H9 (cell line): Measurements from ENCODE around the gene OPN1SW. TPM values are rescaled to one million over a fixed set of nuclear protein-coding genes. Genes with fewer than 3 reads are reported as not detected.

Experiments
- DNase-seq: peaks from one replicate; pipeline ENCODE4 v3.0.0-alpha.2; 2017
- H2AFZ ChIP-seq: one replicate; pipeline ENCODE4 v1.6.1; 2013; ENCODE audit warnings: mild to moderate bottlenecking, low read length, control low read depth, moderate library complexity
- H2AK5ac ChIP-seq: 2 replicates; pipeline ENCODE4 v1.6.1; 2013; ENCODE audit warnings: low read length, control low read depth, mixed read lengths; ENCODE audit not compliant: insufficient read length
- H2BK120ac ChIP-seq: one replicate; pipeline ENCODE4 v1.6.1; 2013; ENCODE audit warnings: low read depth, mild to moderate bottlenecking, low read length, control low read depth, inconsistent platforms; ENCODE audit not compliant: poor library complexity, severe bottlenecking
- H2BK12ac ChIP-seq: 2 replicates; pipeline ENCODE4 v1.6.1; 2013; ENCODE audit warnings: low read length, control low read depth, mixed read lengths, low read depth; ENCODE audit not compliant: insufficient read length
- H2BK15ac ChIP-seq: 2 replicates; pipeline ENCODE4 v1.6.1; 2013; ENCODE audit warnings: low read depth, low read length, control low read depth
- H2BK20ac ChIP-seq: one replicate; pipeline ENCODE4 v1.6.1; 2013; ENCODE audit warnings: low read depth, mild to moderate bottlenecking, low read length, control low read depth, inconsistent platforms; ENCODE audit not compliant: poor library complexity, severe bottlenecking
- H2BK5ac ChIP-seq: 2 replicates; pipeline ENCODE4 v1.6.1; 2013; ENCODE audit warnings: low read length, control low read depth, mixed read lengths; ENCODE audit not compliant: insufficient read length
- H3K14ac ChIP-seq: 2 replicates; pipeline ENCODE4 v1.6.1; 2013; ENCODE audit warnings: low read length, control low read depth; ENCODE audit not compliant: insufficient read depth
- H3K18ac ChIP-seq: 2 replicates; pipeline ENCODE4 v1.6.1; 2013; ENCODE audit warnings: low read depth, mild to moderate bottlenecking, mixed read lengths, low read length, control low read depth; ENCODE audit not compliant: insufficient read length
- H3K23ac ChIP-seq: 2 replicates; pipeline ENCODE4 v1.6.1; 2013; ENCODE audit warnings: low read length, control low read depth, mixed read lengths, low read depth; ENCODE audit not compliant: insufficient read length
- H3K23me2 ChIP-seq: 2 replicates; pipeline ENCODE4 v1.6.1; 2013; ENCODE audit warnings: low read depth, mild to moderate bottlenecking, mixed read lengths, low read length, control low read depth; ENCODE audit not compliant: insufficient read length, poor library complexity, severe bottlenecking
- H3K27ac ChIP-seq: 2 replicates; pipeline ENCODE4 v1.5.1; 2013; ENCODE audit warnings: low read length, control low read depth, mixed read lengths, low read depth; ENCODE audit not compliant: insufficient read length
- H3K27me3 ChIP-seq: 2 replicates; pipeline ENCODE4 v1.6.1; 2013; ENCODE audit warnings: low read length, control low read depth, inconsistent platforms; ENCODE audit not compliant: insufficient read depth
- H3K4ac ChIP-seq: 2 replicates; pipeline ENCODE4 v1.6.1; 2013; ENCODE audit warnings: low read depth, mild to moderate bottlenecking, control low read depth, inconsistent platforms, low read length, moderate library complexity
- H3K4me1 ChIP-seq: 2 replicates; pipeline ENCODE4 v1.6.1; 2013; ENCODE audit warnings: low read length, control low read depth, inconsistent platforms; ENCODE audit not compliant: insufficient read depth
- H3K4me2 ChIP-seq: 2 replicates; pipeline ENCODE4 v1.6.1; 2013; ENCODE audit warnings: low read length, control low read depth, mixed read lengths; ENCODE audit not compliant: insufficient read length, insufficient read depth
- H3K56ac ChIP-seq: 2 replicates; pipeline ENCODE4 v1.6.1; 2013; ENCODE audit warnings: low read depth, mild to moderate bottlenecking, mixed read lengths, low read length, control low read depth; ENCODE audit not compliant: insufficient read length
- H3K79me1 ChIP-seq: 2 replicates; pipeline ENCODE4 v1.6.1; 2013; ENCODE audit warnings: low read depth, mild to moderate bottlenecking, moderate library complexity, low read length, control low read depth, inconsistent platforms; ENCODE audit not compliant: insufficient read depth, poor library complexity, severe bottlenecking
- H3K79me2 ChIP-seq: 2 replicates; pipeline ENCODE4 v1.6.1; 2013; ENCODE audit warnings: low read length, control low read depth, inconsistent platforms; ENCODE audit not compliant: insufficient read depth
- H3K9ac ChIP-seq: 2 replicates; pipeline ENCODE4 v1.6.1; 2013; ENCODE audit warnings: low read length, control low read depth, mixed read lengths; ENCODE audit not compliant: insufficient read length; ENCODE audit errors: extremely low read depth
- H3K9me3 ChIP-seq: one replicate; pipeline ENCODE4 v1.6.1; 2013; ENCODE audit warnings: low read depth, low read length, inconsistent platforms; ENCODE audit not compliant: control insufficient read depth
- H3T11ph ChIP-seq: one replicate; pipeline ENCODE4 v1.6.1; 2013; ENCODE audit warnings: mild to moderate bottlenecking, low read length, control low read depth, inconsistent platforms
- H4K20me1 ChIP-seq: one replicate; pipeline ENCODE4 v1.6.1; 2013; ENCODE audit not compliant: control insufficient read depth, insufficient read length, insufficient read depth
- H4K5ac ChIP-seq: 2 replicates; pipeline ENCODE4 v1.6.1; 2013; ENCODE audit warnings: low read depth, mild to moderate bottlenecking, mixed read lengths, low read length, control low read depth; ENCODE audit not compliant: insufficient read length
- H4K8ac ChIP-seq: replicated peaks from 2 replicates; pipeline ENCODE4 v1.6.1; 2013; ENCODE audit warnings: low read length, control low read depth, mixed read lengths, low read depth; ENCODE audit not compliant: insufficient read length
- H4K91ac ChIP-seq: 2 replicates; pipeline ENCODE4 v1.6.1; 2013; ENCODE audit warnings: low read depth, mild to moderate bottlenecking, moderate library complexity, mixed read lengths, low read length, control low read depth; ENCODE audit not compliant: insufficient read length
- H3K27ac Mint-ChIP-seq, 3 experiments: 2 replicates in 2 of 3; 3 replicates in 1 of 3; pipeline ENCODE4 v1.8.0; 2020 to 2021; ENCODE audit warnings: mixed read lengths in 3 of 3, mild to moderate bottlenecking in 1 of 3, moderate library complexity in 1 of 3
- H3K27me3 Mint-ChIP-seq: 2 replicates; pipeline ENCODE4 v1.8.0; 2021; ENCODE audit warnings: low read depth, mild to moderate bottlenecking, moderate library complexity, mixed read lengths
- H3K36me3 Mint-ChIP-seq, 3 experiments: 2 replicates in 2 of 3; 3 replicates in 1 of 3; pipeline ENCODE4 v1.8.0; 2020 to 2021; ENCODE audit warnings: low read depth in 3 of 3, mixed read lengths in 3 of 3; ENCODE audit not compliant: insufficient read depth in 1 of 3
- H3K4me1 Mint-ChIP-seq, 2 experiments: 2 replicates each; pipeline ENCODE4 v1.8.0; 2020; ENCODE audit warnings: mixed read lengths in 2 of 2
- H3K4me3 Mint-ChIP-seq, 2 experiments: 2 replicates in 1 of 2; 3 replicates in 1 of 2; pipeline ENCODE4 v1.8.0; 2020 to 2021; ENCODE audit warnings: mild to moderate bottlenecking in 2 of 2, mixed read lengths in 2 of 2, moderate library complexity in 1 of 2
- H3K9me3 Mint-ChIP-seq, 2 experiments: 2 replicates in 1 of 2; 3 replicates in 1 of 2; pipeline ENCODE4 v1.8.0; 2020; ENCODE audit warnings: mild to moderate bottlenecking in 2 of 2, mixed read lengths in 2 of 2, moderate library complexity in 1 of 2
- CTCF ChIP-seq: fragments of 200-600 bp; sonication (generic); conservative IDR thresholded peaks from 3 replicates; pipeline ENCODE4 v1.8.0; 2021; ENCODE audit warnings: antibody characterized with exemption, mild to moderate bottlenecking
- WGBS: extraction: QIAGEN DNeasy Blood & Tissue Kit; methylation state at CpG from one replicate; pipeline ENCODE4 v1.1.7; 2013; ENCODE audit warnings: missing lambda C conversion rate, low lambda C conversion rate, mixed read lengths; ENCODE audit not compliant: insufficient read length; ENCODE audit errors: extremely low coverage; 5-methylcytosine and 5-hydroxymethylcytosine counted together
- total RNA-seq: library from RNA; stranded (reverse); gene quantifications from 2 replicates; pipeline ENCODE4 v1.2.1, GENCODE V29; 2021

The OPN1SW gene
- total RNA-seq, 1 experiment from 2014 or later = not detected

DNA sequence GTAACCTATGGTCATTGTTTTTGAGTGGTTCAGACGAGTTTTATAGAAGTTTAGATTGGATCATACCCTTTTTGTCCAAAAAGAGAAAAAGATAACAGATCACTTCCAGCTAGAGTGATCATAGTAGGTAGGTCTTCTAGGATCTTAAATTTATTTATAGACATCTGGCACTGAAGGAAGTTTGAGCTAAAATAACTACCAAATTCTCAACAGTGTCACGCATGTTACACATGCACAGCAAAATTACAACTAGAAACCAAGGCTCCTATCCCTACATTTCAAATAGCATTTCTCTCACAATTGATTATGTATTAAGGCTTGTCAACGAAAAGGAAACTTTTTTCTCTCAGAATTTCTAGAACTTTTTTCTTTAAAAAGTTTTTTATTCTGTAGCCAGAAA lies 34.1 kb downstream of the OPN1SW start:
- DNase-seq = no peak
- H3K9me3 ChIP-seq = no peaks in the 10 kb centered on the region
- H3K27ac Mint-ChIP-seq = no peak overlapping the region
- no CpG with 5 or more reads among the region's 3 CpGs for WGBS
- H2AK5ac ChIP-seq = no peak overlapping the region
- peaks cover 6% of the 10 kb centered on the region for H3K27me3 Mint-ChIP-seq
- H2BK12ac ChIP-seq = no peak overlapping the region
- no peak overlapping the region for H4K5ac ChIP-seq
- H3K4me1 Mint-ChIP-seq = peaks cover 25 to 32% of the 10 kb centered on the region in 2 experiments
- H3K79me2 ChIP-seq = peaks cover 56% of the 10 kb centered on the region
- no peak overlapping the region for H3K14ac ChIP-seq
- no peak overlapping the region for H3K23ac ChIP-seq
- no peak overlapping the region for H4K91ac ChIP-seq
- H3T11ph ChIP-seq = no peak overlapping the region
- H3K9ac ChIP-seq = no peak overlapping the region
- H3K79me1 ChIP-seq = peaks cover 7% of the 10 kb centered on the region
- H3K4ac ChIP-seq = no peak overlapping the region
- no peaks in the 10 kb centered on the region for H4K20me1 ChIP-seq
- H2BK5ac ChIP-seq = no peak overlapping the region
- H3K36me3 Mint-ChIP-seq = peaks cover 0 to 6% (median 6%) of the 10 kb centered on the region in 3 experiments; a peak in 4 of 7 replicates
- H3K23me2 ChIP-seq = peaks cover 8% of the 10 kb centered on the region
- no peaks in the 10 kb centered on the region for H3K9me3 Mint-ChIP-seq
- no peak for TF ChIP-seq CTCF
- H3K18ac ChIP-seq = no peak overlapping the region
- H3K56ac ChIP-seq = no peak overlapping the region
- H3K4me1 ChIP-seq = no peaks in the 10 kb centered on the region; the same call in 1 of the 2 replicates
- no peak overlapping the region for H2BK20ac ChIP-seq
- H2BK120ac ChIP-seq = no peak overlapping the region
- H3K27me3 ChIP-seq = no peaks in the 10 kb centered on the region
- no peak overlapping the region for H3K4me2 ChIP-seq
- H4K8ac ChIP-seq = no peak overlapping the region
- no peak overlapping the region for H3K4me3 Mint-ChIP-seq
- H3K27ac ChIP-seq = no peak overlapping the region
- no peak overlapping the region for H2BK15ac ChIP-seq
- no peak overlapping the region for H2AFZ ChIP-seq
